NCI-H460 (cell line): Measurements from ENCODE around the gene RELB. TPM values are rescaled to one million over a fixed set of nuclear protein-coding genes. Genes with fewer than 3 reads are reported as not detected.
"Not testable (repeated sequence)": the region's sequence is repeated elsewhere in the genome, so short reads cannot be mapped to it uniquely, and the experiment has no call there.

Experiments
- DNase-seq: peaks from one replicate; pipeline ENCODE4 v3.0.0-alpha.2; 2016; ENCODE audit warnings: low read depth; ENCODE audit errors: extremely low read depth
- total RNA-seq: library from RNA; depleted of rRNA; stranded (reverse); fragments of >200 nt; shearing (Covaris generic); gene quantifications from 2 replicates; pipeline ENCODE4 v1.2.3, GENCODE V29; 2014

Gene RELB
- total RNA-seq, 1 experiment from 2014 or later, result 12.5 TPM

DNA sequence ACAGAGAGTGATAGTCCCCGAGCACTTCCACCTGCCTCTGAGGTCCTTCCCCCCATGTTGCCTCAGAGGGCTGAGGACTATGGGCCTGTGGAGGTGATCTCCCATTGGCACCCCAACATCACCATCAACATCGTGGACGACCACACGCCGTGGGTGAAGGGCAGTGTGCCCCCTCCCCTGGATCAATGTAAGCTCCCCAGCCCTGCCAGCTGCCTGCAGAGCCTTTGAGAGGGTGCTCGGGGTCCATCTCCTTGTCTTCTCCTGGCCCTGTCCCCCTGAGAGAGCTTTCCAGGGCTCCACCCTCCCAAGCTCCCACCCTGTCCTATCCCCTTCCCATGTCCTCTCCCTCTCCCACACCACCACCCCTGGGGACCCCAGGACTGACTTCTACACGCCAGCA, 14.9 kb upstream of the RELB start:
- no peak for DNase-seq

DNA sequence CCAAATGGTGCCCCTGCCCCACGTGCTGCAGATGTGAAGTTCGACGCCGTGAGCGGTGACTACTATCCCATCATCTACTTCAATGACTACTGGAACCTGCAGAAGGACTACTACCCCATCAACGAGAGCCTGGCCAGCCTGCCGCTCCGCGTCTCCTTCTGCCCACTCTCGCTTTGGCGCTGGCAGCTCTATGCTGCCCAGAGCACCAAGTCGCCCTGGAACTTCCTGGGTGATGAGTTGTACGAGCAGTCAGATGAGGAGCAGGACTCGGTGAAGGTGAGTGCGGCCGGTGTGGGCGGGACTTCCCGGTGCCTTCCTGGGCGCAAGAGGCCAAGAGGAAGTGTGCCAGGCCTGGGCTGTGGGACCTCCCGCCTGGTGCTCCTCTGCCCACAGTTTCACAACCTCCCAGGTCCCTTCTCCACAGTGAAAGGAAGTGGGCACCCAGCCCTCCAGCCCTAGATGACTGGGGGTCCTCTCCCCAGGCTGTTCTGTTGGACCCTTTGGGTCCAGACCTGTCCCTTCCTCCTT, 14.1 kb upstream of the RELB start:
- DNase-seq, result no peak

DNA sequence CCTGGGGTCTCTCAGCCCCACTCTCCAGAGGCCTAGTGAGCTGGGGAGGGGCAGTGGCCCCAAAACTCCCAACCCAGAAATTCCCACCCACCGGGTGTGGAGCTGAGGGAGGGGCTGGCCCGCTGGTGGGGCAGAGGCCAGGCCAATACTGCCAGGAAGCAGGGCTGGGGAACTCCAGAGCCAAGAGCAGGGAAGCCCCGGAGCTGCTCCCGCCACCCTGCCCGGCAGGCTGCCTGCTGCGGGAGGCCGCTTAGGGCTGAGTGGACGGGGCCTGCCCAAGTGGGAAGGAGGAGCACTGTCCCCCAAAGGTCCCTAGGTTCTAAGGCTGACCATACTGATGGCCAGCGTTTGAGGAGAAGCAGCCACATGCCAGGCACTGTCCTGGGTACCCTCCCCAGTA, 13.0 kb upstream of the RELB start:
- no peak for DNase-seq

DNA sequence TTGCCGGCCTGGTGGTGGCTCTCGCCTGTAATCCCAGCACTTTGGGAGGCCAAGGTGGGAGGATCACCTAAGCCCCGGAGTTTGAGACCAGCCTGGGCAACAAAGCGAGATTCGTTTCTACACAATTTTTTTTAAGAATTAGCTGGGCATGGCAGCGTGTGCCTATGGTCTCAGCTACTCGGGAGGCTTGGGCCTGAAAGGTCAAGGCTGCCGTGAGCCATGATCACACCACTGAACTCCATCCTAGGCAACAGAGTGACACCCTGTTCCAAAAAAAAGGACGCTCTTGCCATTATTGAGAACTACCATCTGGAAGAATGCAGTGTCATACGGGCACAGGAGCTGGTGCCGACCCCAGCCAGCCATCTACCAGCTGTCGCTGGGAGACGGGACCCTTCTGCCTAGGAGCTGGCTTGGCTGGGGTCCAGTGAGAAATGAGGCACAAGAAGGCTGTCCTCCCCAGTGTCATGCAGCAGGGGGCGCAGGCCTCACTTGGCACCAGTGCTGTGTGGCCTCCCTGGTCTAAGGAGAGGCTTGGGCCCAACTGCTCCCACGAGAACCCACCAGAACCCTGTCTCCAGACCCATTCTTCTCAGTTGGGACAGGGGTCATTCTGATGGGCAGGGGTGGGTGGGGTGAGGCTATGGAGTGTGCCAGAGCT, 12.2 kb upstream of the RELB start:
- DNase-seq, result peak; percentile 58

DNA sequence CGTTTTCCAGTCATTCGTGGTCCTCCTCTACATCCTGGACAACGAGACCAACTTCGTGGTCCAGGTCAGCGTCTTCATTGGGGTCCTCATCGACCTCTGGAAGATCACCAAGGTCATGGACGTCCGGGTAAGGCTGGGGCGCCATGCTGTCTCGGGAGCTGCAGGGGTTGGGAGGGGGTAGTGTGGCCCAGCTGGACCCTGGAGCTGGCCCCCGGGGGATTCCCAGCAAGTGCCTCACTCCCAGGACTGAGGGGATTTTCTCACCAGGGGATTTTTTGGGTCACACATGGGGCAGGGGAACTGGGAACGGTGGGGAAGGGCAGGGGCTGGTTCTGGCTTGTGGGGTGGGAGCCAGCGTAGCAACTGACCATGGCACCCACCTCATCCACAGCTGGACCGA, 10.8 kb upstream of the RELB start:
- DNase-seq, result no peak

DNA sequence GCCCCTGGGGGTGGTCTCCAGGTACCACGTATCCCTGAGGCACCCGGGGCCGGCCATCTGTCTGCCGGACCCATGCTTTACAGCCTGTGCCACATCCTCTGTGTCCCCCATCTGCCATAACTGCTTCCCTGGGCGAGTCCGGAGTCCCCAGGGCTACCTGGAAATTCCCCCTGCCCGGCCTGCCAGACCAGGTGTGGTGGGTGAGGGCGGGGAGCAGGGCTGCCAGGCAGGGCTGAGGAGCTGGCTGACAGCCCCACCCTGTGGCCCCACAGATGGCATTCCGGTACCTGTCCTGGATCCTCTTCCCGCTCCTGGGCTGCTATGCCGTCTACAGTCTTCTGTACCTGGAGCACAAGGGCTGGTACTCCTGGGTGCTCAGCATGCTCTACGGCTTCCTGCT, 10.3 kb upstream of the RELB start:
- no peak for DNase-seq

DNA sequence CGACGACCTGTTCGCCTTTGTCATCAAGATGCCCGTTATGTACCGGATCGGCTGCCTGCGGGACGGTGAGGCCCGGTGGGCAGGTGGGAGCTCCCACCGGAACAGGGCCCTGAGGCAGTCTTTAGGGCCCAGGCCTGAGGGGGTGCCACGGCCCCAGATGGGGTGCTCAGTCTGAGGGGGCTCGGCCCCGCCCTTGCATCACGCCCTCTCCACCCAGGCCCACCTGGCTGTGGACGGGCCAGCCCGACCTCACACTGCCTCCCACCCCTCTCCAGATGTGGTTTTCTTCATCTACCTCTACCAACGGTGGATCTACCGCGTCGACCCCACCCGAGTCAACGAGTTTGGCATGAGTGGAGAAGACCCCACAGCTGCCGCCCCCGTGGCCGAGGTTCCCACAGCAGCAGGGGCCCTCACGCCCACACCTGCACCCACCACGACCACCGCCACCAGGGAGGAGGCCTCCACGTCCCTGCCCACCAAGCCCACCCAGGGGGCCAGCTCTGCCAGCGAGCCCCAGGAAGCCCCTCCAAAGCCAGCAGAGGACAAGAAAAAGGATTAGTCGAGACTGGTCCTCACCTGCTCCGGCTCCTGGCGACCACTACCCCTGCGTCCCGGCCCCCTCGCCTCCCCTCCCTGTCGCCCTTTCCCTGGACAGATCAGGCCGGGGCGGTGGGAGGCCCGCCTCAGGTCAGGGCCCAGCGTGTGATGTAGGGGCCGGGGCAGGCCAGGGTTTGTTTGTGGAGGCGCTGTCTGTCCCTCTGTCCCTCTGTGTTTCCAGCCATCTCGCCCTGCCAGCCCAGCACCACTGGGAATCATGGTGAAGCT, 8.7 kb upstream of the RELB start:
- no peak for DNase-seq

DNA sequence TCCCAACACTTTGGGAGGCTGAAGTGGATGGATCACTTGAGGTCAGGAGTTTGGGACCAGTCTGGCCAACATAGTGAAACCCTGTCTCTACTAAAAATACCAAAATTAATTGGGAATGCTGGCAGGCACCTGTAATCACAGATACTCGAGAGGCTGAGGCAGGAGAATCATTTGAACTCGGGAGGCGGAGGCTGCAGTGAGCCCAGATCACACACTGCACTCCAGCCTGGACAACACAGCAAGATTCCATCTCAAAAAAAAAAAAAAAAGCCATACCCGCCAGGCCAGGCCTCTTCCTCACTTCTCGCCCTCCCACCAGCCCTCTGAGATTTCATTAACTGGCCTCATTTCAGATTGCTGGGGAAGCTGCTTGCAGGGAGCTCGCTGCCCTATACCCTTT, 7.7 kb upstream of the RELB start:
- DNase-seq, result no peak

DNA sequence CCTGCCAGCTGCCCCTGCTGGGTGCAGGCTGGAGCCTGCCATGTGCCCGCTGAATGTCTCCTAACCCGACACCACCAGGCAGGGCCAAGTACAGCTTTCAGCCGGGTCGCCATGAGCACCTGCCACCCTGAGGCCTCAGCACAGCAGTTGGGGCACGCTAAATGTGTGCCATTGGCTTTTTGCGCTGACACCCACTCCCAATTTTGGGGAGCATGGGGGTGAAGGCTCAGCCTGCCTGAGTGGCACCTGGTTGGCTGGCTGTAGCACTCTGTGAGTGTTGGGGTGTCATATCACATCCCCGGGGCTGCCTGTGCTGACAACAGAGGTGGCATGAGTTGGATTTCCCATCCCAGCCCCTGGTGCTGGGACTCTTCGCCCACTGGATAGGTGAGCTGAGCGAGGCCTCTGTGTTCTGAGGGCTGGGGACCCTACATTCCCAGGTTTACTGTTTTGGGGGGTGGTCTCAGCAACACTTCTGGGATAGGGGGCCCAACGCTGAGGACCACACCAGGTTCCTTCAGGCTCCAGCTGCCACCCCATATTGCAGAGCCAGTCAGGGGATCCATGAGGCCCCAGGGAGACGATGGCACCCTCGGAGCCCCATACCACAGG, 7.2 kb upstream of the RELB start:
- no peak for DNase-seq

DNA sequence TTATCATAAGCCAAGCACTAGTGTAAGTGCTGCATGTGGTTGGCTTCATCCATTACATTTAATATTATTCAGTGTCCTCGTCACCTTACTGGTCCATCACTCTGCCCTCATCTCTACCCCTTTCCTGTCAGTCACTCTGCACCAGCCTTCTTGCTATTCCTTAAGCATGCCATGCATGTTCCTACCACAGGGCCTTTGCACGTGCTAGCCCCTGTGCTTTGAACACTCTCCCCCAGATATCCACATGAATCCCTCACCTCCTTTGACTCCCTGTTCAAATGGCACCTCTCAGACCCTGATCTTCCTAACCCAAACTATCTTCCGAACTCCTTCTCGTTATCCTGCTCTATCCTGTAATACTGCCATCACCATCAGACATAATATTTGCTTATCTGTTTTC, 3.2 kb upstream of the RELB start:
- no peak for DNase-seq

DNA sequence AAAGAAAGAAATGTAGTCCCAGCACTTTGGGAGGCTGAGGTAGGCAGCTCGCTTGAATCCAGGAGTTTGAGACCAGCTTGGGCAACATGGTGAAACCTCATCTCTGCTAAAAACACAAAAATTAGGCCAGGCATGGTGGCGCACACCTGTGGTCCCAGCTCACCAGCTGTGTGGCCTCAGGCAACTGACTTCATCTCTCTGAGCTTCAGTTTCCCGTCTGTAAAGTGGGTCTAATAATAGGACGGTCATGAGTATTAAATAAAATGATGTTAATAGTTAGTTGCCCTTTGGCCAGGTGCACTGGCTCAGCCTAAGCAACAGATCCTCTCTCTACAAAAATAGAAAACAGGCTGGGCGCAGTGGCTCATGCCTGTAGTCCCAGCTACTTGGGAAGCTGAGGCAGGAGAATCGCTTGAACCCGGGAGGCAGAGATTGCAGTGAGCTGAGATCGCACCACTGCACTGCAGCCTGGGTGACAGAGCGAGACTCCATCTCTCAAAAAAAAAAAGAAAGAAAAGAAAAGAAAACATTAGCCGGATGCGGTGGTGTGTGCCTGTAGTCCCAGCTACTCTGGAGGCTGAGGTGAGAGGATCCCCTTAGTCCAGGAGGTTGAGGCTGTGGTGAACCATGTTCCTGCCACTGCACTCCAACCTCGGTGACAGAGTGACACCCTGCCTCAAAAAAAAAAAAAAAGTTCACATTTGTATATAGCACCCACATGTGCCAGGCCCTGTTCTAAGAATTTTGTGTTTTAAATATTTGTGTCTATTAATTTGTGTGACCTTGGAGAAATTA, 1.9 kb upstream of the RELB start:
- not testable (repeated sequence) for DNase-seq

DNA sequence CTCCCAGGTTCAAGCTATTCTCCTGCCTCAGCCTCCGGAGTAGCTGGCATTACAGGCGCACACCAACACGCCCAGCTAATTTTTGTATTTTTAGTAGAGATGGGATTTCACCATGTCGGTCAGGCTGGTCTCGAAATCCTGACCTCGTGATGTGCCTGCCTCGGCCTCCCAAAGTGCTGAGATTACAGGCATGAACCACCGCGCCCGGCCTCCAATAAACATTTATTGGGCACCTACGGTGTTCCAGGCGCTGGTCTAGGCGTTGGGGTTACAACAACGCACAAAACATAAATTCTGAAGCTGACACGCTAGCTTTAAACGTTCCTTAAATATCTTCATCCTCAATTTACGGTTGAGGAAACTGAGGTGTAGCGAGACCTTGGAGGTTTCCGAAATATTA, 599 bp upstream of the RELB start:
- DNase-seq, result not testable (repeated sequence)

DNA sequence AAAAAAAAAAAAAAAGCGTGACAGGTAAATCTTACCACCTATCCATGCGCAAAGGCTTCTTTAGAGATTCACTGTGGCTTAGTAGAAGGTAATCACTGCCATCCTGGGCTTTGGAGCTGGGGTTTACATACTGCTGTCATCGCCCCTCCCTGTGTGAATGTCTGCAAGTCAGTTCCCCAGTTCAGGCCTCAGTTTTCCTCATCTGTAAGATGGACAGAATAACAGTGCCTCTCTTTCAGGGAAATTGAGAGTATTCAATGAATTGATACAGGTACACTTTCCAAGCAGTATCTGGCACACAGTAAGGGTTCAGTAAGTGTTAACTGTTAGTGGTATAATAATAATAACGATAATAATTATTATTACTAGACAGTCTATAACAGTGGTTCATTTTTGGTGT, 2.2 kb downstream of the RELB start:
- no peak for DNase-seq

DNA sequence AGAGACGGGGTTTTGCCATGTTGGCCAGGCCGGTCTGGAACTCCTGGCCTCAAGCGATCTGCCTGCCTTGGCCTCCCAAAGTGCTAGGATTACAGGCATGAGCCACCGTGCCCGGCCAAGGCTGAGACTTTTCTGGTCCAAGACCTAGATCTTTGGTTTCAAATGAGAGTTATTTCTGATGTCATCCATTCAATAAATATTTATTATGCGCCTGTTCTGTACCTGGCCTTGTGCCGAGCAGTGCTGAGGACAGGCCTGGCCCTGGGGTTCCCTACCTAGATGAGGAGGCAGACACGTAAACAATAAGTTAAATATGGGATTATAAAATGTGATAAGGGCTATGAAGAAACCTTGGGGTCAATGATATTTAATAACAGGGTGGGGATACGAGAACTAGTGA, 4.5 kb downstream of the RELB start:
- DNase-seq, result no peak

DNA sequence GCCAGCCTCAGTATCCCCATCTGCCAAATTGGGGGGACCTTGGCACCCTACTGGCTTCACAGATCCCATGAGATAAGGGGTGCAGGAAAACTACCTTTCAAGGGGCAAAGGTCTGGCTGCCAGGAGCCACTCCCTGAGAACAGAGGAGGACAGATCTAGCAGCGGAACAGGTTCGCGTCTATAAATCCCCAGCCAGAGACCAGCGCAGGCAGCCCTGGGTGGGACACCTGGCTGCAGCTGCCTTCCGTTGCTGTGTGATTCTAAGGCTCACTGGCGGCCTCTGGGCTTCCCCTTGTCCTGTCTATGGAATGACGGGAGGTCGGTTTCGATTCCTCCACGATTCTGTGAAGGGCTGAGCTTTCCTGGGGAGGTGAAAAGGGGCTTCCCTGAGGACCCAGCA, 7.3 kb downstream of the RELB start:
- DNase-seq, result no peak

DNA sequence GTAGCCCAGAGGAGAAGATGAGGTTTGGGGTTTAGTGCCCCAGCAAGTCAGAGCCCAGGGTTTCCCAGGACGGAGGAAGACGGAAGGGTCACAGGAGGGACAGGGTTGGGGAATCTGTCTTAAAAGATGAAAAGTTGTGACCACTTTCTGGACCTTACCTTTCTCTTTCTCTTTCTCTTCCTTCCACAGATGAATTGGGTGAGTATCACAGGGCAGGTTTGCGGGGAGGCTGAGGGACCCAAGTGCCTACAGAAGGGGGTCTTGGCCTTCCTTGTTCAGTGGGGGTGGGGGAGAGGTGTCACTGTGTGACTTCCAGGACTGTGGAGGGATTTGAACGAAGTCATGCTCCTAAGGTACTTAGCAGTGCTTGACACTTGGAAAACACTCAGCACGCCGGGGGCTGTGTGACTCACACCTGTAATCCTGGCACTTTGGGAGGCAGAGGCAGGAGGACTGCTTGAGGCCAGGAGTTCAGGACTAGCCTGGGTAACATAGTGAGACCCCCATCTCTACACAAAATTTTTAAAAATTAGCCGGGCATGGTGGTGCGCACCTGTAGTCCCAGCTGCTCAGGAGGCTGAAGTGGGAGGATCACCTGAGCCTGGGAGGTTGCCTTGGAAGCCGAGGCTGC, 8.5 kb downstream of the RELB start:
- no peak for DNase-seq

DNA sequence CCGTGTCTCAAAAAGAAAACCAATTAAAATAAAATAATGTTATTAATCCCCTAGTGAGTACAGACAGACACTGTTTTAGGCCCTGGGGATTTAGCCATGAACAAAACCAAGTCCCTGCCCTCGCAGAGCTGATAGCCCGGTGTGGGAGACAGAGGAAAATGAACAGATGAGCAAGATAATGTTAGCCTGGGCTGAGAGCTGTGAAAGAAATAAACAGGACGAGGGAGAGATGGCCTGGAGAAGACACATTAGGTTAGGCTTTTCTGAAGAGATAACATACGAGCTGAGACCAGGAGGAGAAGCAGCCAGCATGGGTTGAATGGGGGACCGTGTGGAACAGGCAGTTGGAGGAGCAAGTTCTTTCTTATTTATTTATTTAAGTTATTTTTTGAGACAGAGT, 9.0 kb downstream of the RELB start:
- no peak for DNase-seq

DNA sequence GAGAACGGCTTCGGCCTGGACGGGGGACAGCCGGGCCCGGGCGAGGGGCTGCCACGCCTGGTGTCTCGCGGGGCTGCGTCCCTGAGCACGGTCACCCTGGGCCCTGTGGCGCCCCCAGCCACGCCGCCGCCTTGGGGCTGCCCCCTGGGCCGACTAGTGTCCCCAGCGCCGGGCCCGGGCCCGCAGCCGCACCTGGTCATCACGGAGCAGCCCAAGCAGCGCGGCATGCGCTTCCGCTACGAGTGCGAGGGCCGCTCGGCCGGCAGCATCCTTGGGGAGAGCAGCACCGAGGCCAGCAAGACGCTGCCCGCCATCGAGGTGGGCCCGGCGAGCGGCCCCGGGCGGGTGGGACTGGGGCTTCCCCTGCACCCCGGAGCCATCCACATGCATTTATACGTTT, 10.7 kb downstream of the RELB start:
- DNase-seq, result no peak

DNA sequence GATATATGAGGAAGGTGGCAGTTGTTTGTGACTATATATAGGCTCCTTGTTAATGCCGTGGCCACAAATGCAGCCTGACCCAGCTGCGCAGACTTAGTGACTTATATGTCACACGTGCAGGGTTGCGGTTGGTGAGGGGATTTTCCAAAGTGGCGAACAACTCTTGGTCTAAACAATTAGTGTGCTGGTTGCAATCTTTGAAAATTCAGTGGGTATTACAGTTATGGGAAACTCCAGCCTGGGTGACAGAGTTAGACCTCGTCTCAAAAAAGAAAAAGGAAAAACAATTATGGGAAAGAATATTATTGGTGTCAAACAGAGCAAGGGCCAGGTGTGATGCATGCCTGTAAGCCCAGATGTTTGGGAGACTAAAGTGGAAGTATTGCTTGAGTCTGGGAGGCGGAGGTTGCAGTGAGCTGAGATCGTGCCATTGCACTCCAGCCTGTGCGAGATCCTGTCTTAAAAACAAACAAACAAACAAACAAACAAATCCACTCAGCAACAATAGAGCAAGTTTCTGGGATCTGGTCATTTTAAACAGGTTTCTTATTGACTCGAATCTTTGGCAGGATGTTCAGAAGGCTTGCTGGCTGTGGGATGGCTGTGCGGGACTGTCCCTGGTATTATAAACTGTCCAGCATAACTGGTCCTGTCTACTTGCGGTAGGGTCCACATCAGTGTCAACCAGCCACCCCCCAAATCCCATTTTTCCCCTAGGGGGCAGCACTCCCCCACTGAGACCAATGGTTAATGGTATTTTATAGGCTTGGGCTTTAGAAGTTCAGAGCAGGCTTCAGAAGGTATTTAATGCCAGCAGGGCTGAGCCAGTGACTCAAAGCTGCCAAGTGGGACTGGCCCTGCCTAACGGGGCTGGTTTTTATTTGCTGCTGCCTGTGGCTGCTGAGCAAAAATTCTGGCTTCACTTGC, 15.4 kb downstream of the RELB start:
- peak; percentile 46 for DNase-seq
